GM12878 (cell line): ENCODE measurements around the gene ACP4. TPM values are rescaled to one million over a fixed set of nuclear protein-coding genes. Genes with fewer than 3 reads are reported as not detected.

ENCODE experiments used
- ATAC-seq: fragments of 200-7000 bp; cut with Tn5 transposase; 3 replicates; pipeline ENCODE4 v1.9.1; 2020; ENCODE audit warnings: mild to moderate bottlenecking, moderate library complexity
- BruUV-seq: library from RNA; stranded (reverse); fragments of 400-500 nt; replicated peaks from 2 replicates; lab custom pipeline; 2021; lab: Mats Ljungman, UMichigan
- CTCF ChIA-PET: fragments of 300-600 bp; sonication (Branson Sonifier 250); formaldehyde crosslinking; extraction: SDS; loops from one replicate; lab custom pipeline; 2021; ENCODE audit warnings: inconsistent platforms; lab: Yijun Ruan, JAX
- POLR2A ChIA-PET: fragments of 350-600 bp; formaldehyde crosslinking; extraction: SDS; loops from one replicate; lab custom pipeline; 2021; ENCODE audit warnings: inconsistent platforms; lab: Charles Lee
- RAD21 ChIA-PET: fragments of 300-600 bp; sonication (Branson Sonifier 250); formaldehyde crosslinking; loops from one replicate; lab custom pipeline; 2023; ENCODE audit warnings: antibody characterized with exemption; ENCODE audit not compliant: unreplicated experiment; lab: Charles Lee
- SMC1A ChIA-PET: fragments of 300-600 bp; sonication (Branson Sonifier 250); formaldehyde crosslinking; loops from one replicate; lab custom pipeline; 2023; ENCODE audit not compliant: unreplicated experiment, uncharacterized antibody; lab: Charles Lee
- DNase-seq: peaks from one replicate; pipeline ENCODE4 v3.0.0-alpha.2; 2011; ENCODE audit warnings: low read depth, low spot score
- FAIRE-seq: peaks from 3 replicates; lab custom pipeline; 2011; peaks lifted over from hg19 to GRCh38; lab: Jason Lieb, UNC
- H2AFZ ChIP-seq: 2 replicates; pipeline ENCODE4 v1.6.0; 2011; ENCODE audit warnings: low read depth, low read length, control low read depth; ENCODE audit not compliant: control insufficient read depth
- H3K27ac ChIP-seq: 2 replicates; pipeline ENCODE4 v1.5.1; 2011; ENCODE audit warnings: control low read depth; ENCODE audit not compliant: control insufficient read depth, insufficient read depth
- H3K27me3 ChIP-seq, 2 experiments: replicated peaks in 1 of 2; 2 replicates each; pipeline versions ENCODE4 v1.6.0 to v1.6.1; 2011; ENCODE audit warnings: low read length in 1 of 2; ENCODE audit not compliant: control insufficient read depth in 2 of 2, insufficient read depth in 2 of 2
- H3K36me3 ChIP-seq, 2 experiments: 2 replicates each; pipeline ENCODE4 v1.5.1; 2011; ENCODE audit warnings: low read length in 1 of 2; ENCODE audit not compliant: control insufficient read depth in 2 of 2, insufficient read depth in 2 of 2
- H3K4me1 ChIP-seq: 2 replicates; pipeline ENCODE4 v1.6.1; 2011; ENCODE audit warnings: mild to moderate bottlenecking, low read length, moderate library complexity, mixed read lengths; ENCODE audit not compliant: control insufficient read depth, insufficient read depth
- H3K4me2 ChIP-seq: 2 replicates; pipeline ENCODE4 v1.6.0; 2011; ENCODE audit warnings: control low read depth; ENCODE audit not compliant: control insufficient read depth, insufficient read depth
- H3K4me3 ChIP-seq: fragments of 200-600 bp; sonication (generic); 2 replicates; pipeline ENCODE4 v1.5.1; 2016
- H3K79me2 ChIP-seq: 2 replicates; pipeline ENCODE4 v1.6.0; 2011; ENCODE audit warnings: low read length; ENCODE audit not compliant: control insufficient read depth, insufficient read depth
- H3K9ac ChIP-seq: 2 replicates; pipeline ENCODE4 v1.8.0; 2011; ENCODE audit warnings: low read length, control low read depth, mixed read lengths; ENCODE audit not compliant: control insufficient read depth, insufficient read depth
- H3K9me3 ChIP-seq: replicated peaks from 3 replicates; pipeline ENCODE4 v1.5.1; 2011; ENCODE audit warnings: mild to moderate bottlenecking, low read length; ENCODE audit not compliant: control insufficient read depth, insufficient read depth
- H4K20me1 ChIP-seq: 2 replicates; pipeline ENCODE4 v1.6.0; 2011; ENCODE audit not compliant: control insufficient read depth, insufficient read depth
- BRCA1 ChIP-seq: IDR thresholded peaks from 2 replicates; pipeline ENCODE4 v1.6.1; 2011; ENCODE audit warnings: low read depth, low read length, improper control_type of control experiment
- ESRRA ChIP-seq: IDR thresholded peaks from 2 replicates; pipeline ENCODE4 v1.6.1; 2012; ENCODE audit warnings: mild to moderate bottlenecking, low read length, improper control_type of control experiment
- KLF5 ChIP-seq: fragments of 450-650 bp; IDR thresholded peaks from 2 replicates; pipeline ENCODE4 v1.6.1; 2014; ENCODE audit warnings: mild to moderate bottlenecking; ENCODE audit not compliant: partially characterized antibody
- PAX5 ChIP-seq: IDR thresholded peaks from 2 replicates; pipeline ENCODE4 v1.6.1; 2011; ENCODE audit warnings: low read depth, low read length, borderline replicate concordance
- POLR2AphosphoS5 ChIP-seq: IDR thresholded peaks from 2 replicates; pipeline ENCODE4 v1.6.1; 2011; ENCODE audit warnings: mild to moderate bottlenecking, low read length, inconsistent platforms
- RELA ChIP-seq: fragments of 450-650 bp; IDR thresholded peaks from 2 replicates; pipeline ENCODE4 v1.8.0; 2014; ENCODE audit warnings: borderline replicate concordance; ENCODE audit not compliant: partially characterized antibody
- SMAD1 ChIP-seq: fragments of 450-650 bp; IDR thresholded peaks from 2 replicates; pipeline ENCODE4 v1.6.1; 2018; ENCODE audit warnings: mild to moderate bottlenecking, low read depth; ENCODE audit not compliant: partially characterized antibody
- SP1 ChIP-seq: IDR thresholded peaks from one replicate; pipeline ENCODE4 v1.6.1; 2011; ENCODE audit warnings: low read depth, low read length
- ZNF207 ChIP-seq: fragments of 450-650 bp; IDR thresholded peaks from 2 replicates; pipeline ENCODE4 v1.6.1; 2014; ENCODE audit warnings: antibody characterized with exemption, mild to moderate bottlenecking, borderline replicate concordance
- ZNF217 ChIP-seq: fragments of 450-650 bp; IDR thresholded peaks from 2 replicates; pipeline ENCODE4 v1.6.1; 2017; ENCODE audit warnings: antibody characterized with exemption, mild to moderate bottlenecking
- WGBS: methylation state at CpG from one replicate; pipeline ENCODE4 v1.1.6; 2016; ENCODE audit warnings: low lambda C conversion rate; ENCODE audit not compliant: insufficient replicate concordance, insufficient coverage; ENCODE audit errors: missing lambda C conversion rate; 5-methylcytosine and 5-hydroxymethylcytosine counted together
- in situ Hi-C: fragments of 300-500 bp; cut with MboI; formaldehyde crosslinking; loops from 9 replicates; pipeline ENCODE4 v1.14.3; 2018; ENCODE audit warnings: mixed read lengths
- intact Hi-C: fragments of 100-400 bp; cut with micrococcal nuclease; formaldehyde crosslinking; loops from one replicate; pipeline ENCODE4 v1.14.2; 2022; ENCODE audit not compliant: unreplicated experiment
- polyA plus RNA-seq, 11 experiments: library from polyadenylated mRNA; depleted of rRNA in 4 of 11; unstranded in 6 of 11; stranded (reverse) in 5 of 11; fragments of >200 nt; fragmentation: Nextera tagmentation in 4 of 11; fragmentation: Illumina TruSeq in 1 of 11; extraction: Ambion mirVana in 4 of 11; extraction: Trizol in 1 of 11; gene quantifications; 1 replicate in 1 of 11; 2 replicates in 10 of 11; pipeline versions ENCODE4 v1.2.1 to v1.2.3, GENCODE V29; 2011 to 2016; ENCODE audit warnings: inconsistent platforms in 2 of 11, missing spikeins in 2 of 11, low read depth in 1 of 11
- total RNA-seq, 4 experiments: library from RNA; depleted of rRNA in 3 of 4; stranded (reverse); fragments of >200 nt in 3 of 4; fragmentation: Illumina TruSeq in 1 of 4; extraction: Trizol in 1 of 4; gene quantifications; 2 replicates each; pipeline versions ENCODE4 v1.2.1 to v1.2.3, GENCODE V29; 2013 to 2021

Gene ACP4
- total and polyA plus RNA-seq, 10 of the 15 experiments (the other 5 are each of a cell fraction or from before 2014, with no cell fraction given) = not detected

DNA sequence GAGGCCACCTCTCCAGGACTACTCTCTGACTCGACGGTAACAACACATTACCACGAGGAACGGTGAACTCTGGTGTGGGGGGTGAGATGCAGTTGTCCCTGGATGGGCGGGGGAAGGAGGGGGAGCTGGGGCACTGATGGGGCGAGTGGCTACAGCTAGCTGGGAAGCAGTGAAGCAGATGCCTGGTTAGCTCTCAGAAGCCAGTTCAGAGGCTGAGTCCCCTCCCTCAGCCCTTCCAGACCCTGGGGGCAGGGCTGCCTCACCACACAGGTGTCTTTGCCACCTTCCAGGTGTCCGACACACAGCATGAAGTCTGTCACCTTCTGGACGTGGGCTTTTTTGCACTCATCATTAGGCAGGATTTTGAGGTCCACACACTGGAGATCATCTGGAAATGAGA lies 29.4 kb downstream of the ACP4 start:
- Histone ChIP-seq H3K27ac (no peak overlapping the region; the same call in 1 of the 2 replicates), H3K36me3 (no peaks in the 10 kb centered on the region), H3K79me2 (peaks cover 4% of the 10 kb centered on the region), H3K9me3 (peaks cover 3% of the 10 kb centered on the region; the same call in 2 of the 3 replicates), H2AFZ (no peak overlapping the region), H3K4me3 (peak overlapping the region; percentile 97), H3K27me3 (no peaks in the 10 kb centered on the region), H4K20me1 (no peaks in the 10 kb centered on the region), H3K9ac (0 out of 2 replicates have a peak overlapping the region, but pooled peaks have one; percentile 17), H3K4me2 (peak overlapping the region; percentile 84), H3K4me1 (peaks cover 36% of the 10 kb centered on the region)
- SMC1A ChIA-PET = interaction anchor here (0.6 to 4.6 kb wide), 7 partner anchors 12 to 101 kb away, joined by 3 to 16 read pairs (median 4); no protein-coding TSS in a partner anchor
- TF ChIP-seq RELA (no peak), SP1 (no peak), ESRRA (no peak), PAX5 (no peak), KLF5 (no peak), SMAD1 (no peak), POLR2AphosphoS5 (no peak), ZNF207 (no peak), BRCA1 (no peak), ZNF217 (no peak)
- FAIRE-seq (no peak), DNase-seq (no peak), ATAC-seq (no peak)
- RAD21 ChIA-PET = interaction anchor here (0.8 to 2.4 kb wide), 8 partner anchors 15 to 490 kb away, joined by 3 to 11 read pairs (median 6); partner anchors contain the start of gene KCNC3
- BruUV-seq = no TSS peak
- POLR2A ChIA-PET = interaction anchor here (0.7 to 2.9 kb wide), 6 partner anchors 15 to 477 kb away, joined by 3 to 19 read pairs (median 4); no protein-coding TSS in a partner anchor
- CTCF ChIA-PET = interaction anchor here (0.6 to 2.7 kb wide), 7 partner anchors 14 to 78 kb away, joined by 3 to 15 read pairs (median 5); partner anchors contain the start of gene KLK15
- intact Hi-C loops (loop anchor here (2.0 kb wide), 1 partner anchor 15 kb away; no protein-coding TSS in a partner anchor), in situ Hi-C loops (loop anchor here (10.0 kb wide), 1 partner anchor 545 kb away; the partner anchor contains the start of genes CLDND2 and ETFB)
- WGBS = 36% methylated on average over 7 of the region's 8 CpGs
